GM10847 (cell line): Measurements from ENCODE around the gene ATP5ME.

ENCODE experiments used
- POLR2A ChIP-seq: IDR thresholded peaks from 2 replicates; pipeline ENCODE4 v1.6.1; 2011; ENCODE audit not compliant: insufficient read length; ENCODE audit errors: extremely low read depth

Gene ATP5ME

DNA sequence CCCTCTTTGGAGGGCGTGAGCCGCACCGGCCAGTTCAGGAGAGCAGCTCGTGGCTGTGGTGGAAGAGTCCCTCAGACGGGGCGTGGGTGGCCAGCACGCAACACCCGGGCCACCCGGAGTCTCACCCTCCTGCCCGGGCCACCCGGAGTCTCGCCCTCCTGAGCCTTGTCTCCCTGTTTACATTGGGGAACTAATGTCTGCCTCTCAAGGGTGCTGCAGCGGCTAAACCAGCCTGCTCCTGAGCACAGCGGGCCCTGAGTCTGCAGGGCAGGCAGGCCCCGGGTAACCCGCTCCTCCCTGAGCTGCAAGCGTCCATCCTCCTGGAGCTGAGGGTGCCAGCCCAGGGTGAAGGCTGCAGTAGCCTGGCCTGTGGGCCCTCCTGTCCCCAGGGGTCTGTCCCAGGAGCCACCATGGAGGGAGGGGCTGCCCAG lies 45.8 kb downstream of the ATP5ME start:
- no peak for TF ChIP-seq POLR2A

DNA sequence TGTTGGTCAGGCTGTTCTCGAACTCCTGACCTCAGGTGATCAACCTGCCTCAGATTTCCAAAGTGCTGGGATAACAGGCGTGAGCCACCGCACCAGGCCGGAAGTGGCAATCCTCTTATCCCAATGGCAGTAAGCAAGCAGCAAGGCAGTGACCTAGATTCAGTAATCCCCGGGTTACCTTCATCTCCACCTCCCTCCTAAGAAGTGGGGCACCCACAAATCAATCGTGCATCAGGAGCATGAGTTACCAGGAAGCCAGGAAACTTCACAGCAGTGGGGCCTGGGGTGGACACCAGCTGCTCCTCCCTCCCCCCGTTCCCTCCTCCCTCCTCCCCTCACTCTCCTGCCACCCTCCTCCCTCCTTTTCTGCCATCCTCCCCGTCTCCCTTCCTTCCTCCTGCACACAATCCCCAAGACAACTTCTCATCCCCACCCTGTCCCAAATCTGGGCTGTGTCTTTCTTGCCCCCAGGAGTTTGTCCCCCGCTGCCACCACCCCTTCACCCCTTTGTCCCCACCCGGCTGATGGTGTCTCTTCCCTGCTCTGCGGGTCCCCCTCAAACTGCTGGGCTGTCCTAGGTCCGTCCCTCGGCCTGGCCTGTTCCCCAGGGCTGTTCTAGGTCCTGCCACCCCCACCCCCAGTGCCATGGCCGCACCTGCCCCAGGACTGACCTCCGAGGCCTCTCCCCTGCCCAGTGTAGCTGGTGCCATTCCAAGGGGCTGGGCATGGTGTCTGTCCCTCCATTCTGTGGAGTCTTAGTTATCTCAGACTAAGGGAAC lies 46.5 kb downstream of the ATP5ME start:
- TF ChIP-seq POLR2A, result no peak

DNA sequence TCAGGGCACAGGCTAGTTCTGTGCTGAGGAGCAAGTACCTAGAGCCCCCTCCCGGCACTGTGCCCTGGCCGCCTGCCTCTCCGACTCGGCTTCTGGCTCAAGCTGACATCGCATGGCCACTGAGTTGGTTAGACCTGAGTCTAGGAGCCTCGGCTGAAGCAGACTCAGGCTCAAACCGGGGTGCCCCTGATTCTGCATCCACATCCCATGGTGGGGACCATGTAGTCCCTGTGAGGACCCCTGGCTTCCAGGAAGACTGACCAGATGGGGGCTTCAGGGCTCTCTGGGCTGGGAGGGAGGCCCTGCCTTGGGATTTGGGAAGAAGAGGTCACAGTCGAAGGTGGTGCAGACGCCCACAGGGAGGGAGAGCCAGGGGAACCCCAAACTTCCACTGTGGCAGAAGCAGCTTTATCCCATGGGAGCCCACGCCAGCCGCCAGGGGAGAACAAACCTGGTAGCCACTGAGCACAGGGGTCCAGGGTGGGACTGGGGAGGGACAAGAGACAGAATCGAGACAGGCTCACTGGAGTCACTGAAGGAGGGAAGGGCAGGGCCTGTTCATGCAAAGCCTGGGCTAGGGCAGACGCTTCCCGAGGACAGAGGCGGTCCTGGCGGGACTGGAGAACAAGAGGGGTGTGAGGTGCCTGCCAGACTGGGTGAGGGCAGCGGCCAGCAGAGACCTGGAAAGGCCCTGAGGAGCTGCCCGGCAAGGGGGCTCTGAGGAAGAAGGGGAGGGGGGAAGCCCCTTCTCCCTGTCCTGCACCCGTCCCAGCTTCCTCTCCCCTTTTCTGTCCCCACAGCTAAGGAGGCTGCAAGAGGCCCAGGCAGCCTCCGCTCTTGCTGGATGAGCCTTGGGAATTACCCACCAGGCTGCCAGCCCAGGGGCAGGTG lies 47.6 kb downstream of the ATP5ME start:
- no peak for TF ChIP-seq POLR2A

DNA sequence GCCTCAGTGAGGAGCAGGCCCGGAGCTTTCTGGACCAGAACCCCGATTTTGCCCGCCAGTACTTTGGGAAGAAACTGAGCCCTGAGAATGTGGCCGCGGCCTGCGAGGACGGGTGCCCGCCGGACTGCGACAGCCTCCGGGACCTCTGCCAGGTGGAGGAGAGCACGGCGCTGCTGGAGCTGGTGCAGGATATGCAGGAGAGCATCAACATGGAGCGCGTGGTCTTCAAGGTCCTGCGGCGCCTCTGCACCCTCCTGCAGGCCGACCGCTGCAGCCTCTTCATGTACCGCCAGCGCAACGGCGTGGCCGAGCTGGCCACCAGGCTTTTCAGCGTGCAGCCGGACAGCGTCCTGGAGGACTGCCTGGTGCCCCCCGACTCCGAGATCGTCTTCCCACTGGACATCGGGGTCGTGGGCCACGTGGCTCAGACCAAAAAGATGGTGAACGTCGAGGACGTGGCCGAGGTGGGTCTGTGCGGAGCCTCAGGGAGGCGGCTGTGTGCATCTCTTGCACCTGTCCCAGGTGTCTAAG lies 48.4 kb downstream of the ATP5ME start:
- TF ChIP-seq POLR2A, result no peak

DNA sequence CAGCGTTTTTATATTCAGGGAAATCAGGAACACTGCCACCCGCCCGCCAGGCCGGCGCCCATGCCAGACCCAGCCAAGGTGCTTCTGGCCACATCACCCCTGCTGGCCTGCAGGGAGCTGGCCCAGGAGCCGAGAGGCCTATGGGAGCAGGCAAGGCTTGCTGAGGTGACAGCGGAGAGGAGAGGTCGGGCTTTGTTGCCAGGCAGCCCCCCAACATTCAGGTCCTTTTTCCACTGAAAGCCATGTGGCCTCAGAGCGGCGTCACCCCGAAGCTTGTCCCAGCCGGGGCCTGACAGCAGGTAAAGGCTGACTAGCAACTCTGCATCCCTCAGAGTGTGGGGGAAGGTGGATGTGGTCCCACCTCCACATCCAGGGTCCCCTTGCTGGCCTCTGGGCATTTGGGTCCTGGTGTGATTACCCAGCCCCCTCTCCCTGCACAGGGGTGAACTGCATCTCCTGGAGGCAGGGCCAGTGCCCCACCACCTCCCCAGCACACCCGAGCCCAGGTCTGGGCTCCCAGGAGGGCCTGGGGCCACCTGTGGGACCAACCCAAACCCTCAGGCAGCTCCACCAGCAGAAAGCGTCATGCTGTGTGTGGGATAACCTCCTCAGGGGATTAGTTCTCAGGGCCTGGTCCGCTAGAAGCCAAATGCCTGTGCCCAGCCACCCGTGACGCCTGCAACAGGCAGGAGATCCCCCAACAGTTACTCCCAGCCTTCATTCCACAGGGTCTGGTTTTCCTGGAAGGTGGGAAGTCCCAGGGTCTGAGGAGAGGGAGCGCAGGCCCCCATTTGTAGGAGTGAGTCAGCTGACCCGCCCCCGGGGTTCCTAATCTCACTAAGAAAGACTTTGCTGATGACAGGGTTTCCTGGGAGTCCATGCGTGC lies 49.1 kb downstream of the ATP5ME start, which contains the start of gene PDE6B:
TSS of gene PDE6B (plus strand) at position 869 of the 886 bp plus-strand sequence. CDS start 54 bp downstream, outside the sequence.
- no peak for TF ChIP-seq POLR2A

DNA sequence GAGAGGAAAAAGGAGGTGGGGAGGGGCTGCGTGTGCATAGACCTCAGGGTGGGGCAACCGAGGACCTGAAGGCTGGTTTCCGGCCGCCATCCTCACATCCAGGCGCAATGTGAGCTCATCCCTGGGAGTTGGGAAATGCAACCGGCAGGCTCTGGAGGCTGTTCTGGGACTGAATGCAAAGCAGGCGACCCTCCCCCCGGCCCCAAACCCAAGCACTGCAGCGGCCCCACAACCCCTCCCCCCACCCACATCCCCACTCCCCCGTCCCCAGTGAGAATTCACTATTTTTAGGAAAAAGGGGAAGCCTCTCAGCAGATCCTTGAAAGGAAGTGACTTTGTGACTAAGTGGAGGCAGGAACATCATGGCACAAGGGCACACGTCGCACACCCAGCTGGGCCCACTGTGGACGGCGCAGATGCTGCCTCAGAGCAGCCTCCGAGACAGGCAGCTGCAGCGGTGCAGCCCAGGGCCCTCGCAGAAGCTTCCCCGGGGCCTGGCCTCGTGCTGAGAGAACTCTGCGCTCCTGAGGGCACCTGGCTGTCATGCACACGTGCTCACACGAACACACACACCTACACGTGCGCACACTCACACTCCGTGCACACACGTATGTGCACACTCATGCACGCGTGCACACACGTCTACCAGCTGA lies 50.0 kb downstream of the ATP5ME start:
- TF ChIP-seq POLR2A, result no peak

DNA sequence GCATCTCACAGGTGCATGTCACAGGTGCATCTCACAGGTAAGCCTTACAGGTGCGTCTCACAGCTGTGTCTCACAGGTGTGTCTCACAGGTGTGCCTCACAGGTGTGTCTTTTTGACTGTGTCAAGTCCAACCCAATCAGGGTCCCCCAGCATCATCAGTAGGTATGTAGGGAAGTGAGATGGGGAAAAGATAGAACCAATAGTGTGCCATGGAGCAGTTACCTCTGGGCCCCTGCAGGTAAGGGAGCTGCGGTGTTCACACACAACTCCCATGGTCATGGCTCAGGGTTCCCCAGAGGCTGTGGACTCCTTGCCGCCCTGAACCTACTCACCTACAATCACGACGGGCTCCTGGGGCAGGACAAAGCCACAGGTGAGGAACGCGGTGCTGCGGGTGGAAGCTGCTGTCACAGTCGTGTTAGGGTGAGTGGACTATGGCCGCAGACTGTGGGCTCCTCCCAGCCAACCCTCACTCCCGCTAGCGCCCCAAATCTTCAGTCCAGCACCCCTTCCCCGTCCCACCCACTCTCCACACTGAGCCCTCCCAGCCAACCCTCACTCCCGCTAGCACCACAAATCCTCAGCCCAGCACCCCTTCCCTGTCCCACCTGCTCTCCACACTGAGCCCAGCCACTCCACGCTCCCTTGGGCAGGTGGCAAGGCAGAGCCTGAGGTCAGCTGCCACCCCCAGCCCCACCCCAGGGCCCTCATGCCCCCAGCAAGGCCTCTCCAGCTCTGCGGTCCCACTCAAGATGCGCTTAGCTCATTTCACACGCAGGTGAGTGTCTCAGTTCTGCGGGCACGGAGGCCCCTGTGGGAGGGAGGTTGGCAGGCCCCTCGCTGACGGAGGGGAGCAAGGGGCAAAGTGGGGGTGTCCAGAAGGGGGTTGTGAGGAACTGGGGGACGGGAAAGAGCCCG lies 50.8 kb downstream of the ATP5ME start:
- TF ChIP-seq POLR2A, result no peak
